H9 (cell line): ENCODE data around the gene SPATA6L. TPM values are rescaled to one million over a fixed set of nuclear protein-coding genes. Genes with fewer than 3 reads are reported as not detected.

ENCODE experiments used
- DNase-seq: peaks from one replicate; pipeline ENCODE4 v3.0.0-alpha.2; 2017
- H2AFZ ChIP-seq: one replicate; pipeline ENCODE4 v1.6.1; 2013; ENCODE audit warnings: mild to moderate bottlenecking, low read length, control low read depth, moderate library complexity
- H2AK5ac ChIP-seq: 2 replicates; pipeline ENCODE4 v1.6.1; 2013; ENCODE audit warnings: low read length, control low read depth, mixed read lengths; ENCODE audit not compliant: insufficient read length
- H2BK120ac ChIP-seq: one replicate; pipeline ENCODE4 v1.6.1; 2013; ENCODE audit warnings: low read depth, mild to moderate bottlenecking, low read length, control low read depth, inconsistent platforms; ENCODE audit not compliant: poor library complexity, severe bottlenecking
- H2BK12ac ChIP-seq: 2 replicates; pipeline ENCODE4 v1.6.1; 2013; ENCODE audit warnings: low read length, control low read depth, mixed read lengths, low read depth; ENCODE audit not compliant: insufficient read length
- H2BK15ac ChIP-seq: 2 replicates; pipeline ENCODE4 v1.6.1; 2013; ENCODE audit warnings: low read depth, low read length, control low read depth
- H2BK20ac ChIP-seq: one replicate; pipeline ENCODE4 v1.6.1; 2013; ENCODE audit warnings: low read depth, mild to moderate bottlenecking, low read length, control low read depth, inconsistent platforms; ENCODE audit not compliant: poor library complexity, severe bottlenecking
- H2BK5ac ChIP-seq: 2 replicates; pipeline ENCODE4 v1.6.1; 2013; ENCODE audit warnings: low read length, control low read depth, mixed read lengths; ENCODE audit not compliant: insufficient read length
- H3K14ac ChIP-seq: 2 replicates; pipeline ENCODE4 v1.6.1; 2013; ENCODE audit warnings: low read length, control low read depth; ENCODE audit not compliant: insufficient read depth
- H3K18ac ChIP-seq: 2 replicates; pipeline ENCODE4 v1.6.1; 2013; ENCODE audit warnings: low read depth, mild to moderate bottlenecking, mixed read lengths, low read length, control low read depth; ENCODE audit not compliant: insufficient read length
- H3K23ac ChIP-seq: 2 replicates; pipeline ENCODE4 v1.6.1; 2013; ENCODE audit warnings: low read length, control low read depth, mixed read lengths, low read depth; ENCODE audit not compliant: insufficient read length
- H3K23me2 ChIP-seq: 2 replicates; pipeline ENCODE4 v1.6.1; 2013; ENCODE audit warnings: low read depth, mild to moderate bottlenecking, mixed read lengths, low read length, control low read depth; ENCODE audit not compliant: insufficient read length, poor library complexity, severe bottlenecking
- H3K27ac ChIP-seq: 2 replicates; pipeline ENCODE4 v1.5.1; 2013; ENCODE audit warnings: low read length, control low read depth, mixed read lengths, low read depth; ENCODE audit not compliant: insufficient read length
- H3K27me3 ChIP-seq: 2 replicates; pipeline ENCODE4 v1.6.1; 2013; ENCODE audit warnings: low read length, control low read depth, inconsistent platforms; ENCODE audit not compliant: insufficient read depth
- H3K4ac ChIP-seq: 2 replicates; pipeline ENCODE4 v1.6.1; 2013; ENCODE audit warnings: low read depth, mild to moderate bottlenecking, control low read depth, inconsistent platforms, low read length, moderate library complexity
- H3K4me1 ChIP-seq: 2 replicates; pipeline ENCODE4 v1.6.1; 2013; ENCODE audit warnings: low read length, control low read depth, inconsistent platforms; ENCODE audit not compliant: insufficient read depth
- H3K4me2 ChIP-seq: 2 replicates; pipeline ENCODE4 v1.6.1; 2013; ENCODE audit warnings: low read length, control low read depth, mixed read lengths; ENCODE audit not compliant: insufficient read length, insufficient read depth
- H3K56ac ChIP-seq: 2 replicates; pipeline ENCODE4 v1.6.1; 2013; ENCODE audit warnings: low read depth, mild to moderate bottlenecking, mixed read lengths, low read length, control low read depth; ENCODE audit not compliant: insufficient read length
- H3K79me1 ChIP-seq: 2 replicates; pipeline ENCODE4 v1.6.1; 2013; ENCODE audit warnings: low read depth, mild to moderate bottlenecking, moderate library complexity, low read length, control low read depth, inconsistent platforms; ENCODE audit not compliant: insufficient read depth, poor library complexity, severe bottlenecking
- H3K79me2 ChIP-seq: 2 replicates; pipeline ENCODE4 v1.6.1; 2013; ENCODE audit warnings: low read length, control low read depth, inconsistent platforms; ENCODE audit not compliant: insufficient read depth
- H3K9ac ChIP-seq: 2 replicates; pipeline ENCODE4 v1.6.1; 2013; ENCODE audit warnings: low read length, control low read depth, mixed read lengths; ENCODE audit not compliant: insufficient read length; ENCODE audit errors: extremely low read depth
- H3K9me3 ChIP-seq: one replicate; pipeline ENCODE4 v1.6.1; 2013; ENCODE audit warnings: low read depth, low read length, inconsistent platforms; ENCODE audit not compliant: control insufficient read depth
- H3T11ph ChIP-seq: one replicate; pipeline ENCODE4 v1.6.1; 2013; ENCODE audit warnings: mild to moderate bottlenecking, low read length, control low read depth, inconsistent platforms
- H4K20me1 ChIP-seq: one replicate; pipeline ENCODE4 v1.6.1; 2013; ENCODE audit not compliant: control insufficient read depth, insufficient read length, insufficient read depth
- H4K5ac ChIP-seq: 2 replicates; pipeline ENCODE4 v1.6.1; 2013; ENCODE audit warnings: low read depth, mild to moderate bottlenecking, mixed read lengths, low read length, control low read depth; ENCODE audit not compliant: insufficient read length
- H4K8ac ChIP-seq: replicated peaks from 2 replicates; pipeline ENCODE4 v1.6.1; 2013; ENCODE audit warnings: low read length, control low read depth, mixed read lengths, low read depth; ENCODE audit not compliant: insufficient read length
- H4K91ac ChIP-seq: 2 replicates; pipeline ENCODE4 v1.6.1; 2013; ENCODE audit warnings: low read depth, mild to moderate bottlenecking, moderate library complexity, mixed read lengths, low read length, control low read depth; ENCODE audit not compliant: insufficient read length
- H3K27ac Mint-ChIP-seq, 3 experiments: 2 replicates in 2 of 3; 3 replicates in 1 of 3; pipeline ENCODE4 v1.8.0; 2020 to 2021; ENCODE audit warnings: mixed read lengths in 3 of 3, mild to moderate bottlenecking in 1 of 3, moderate library complexity in 1 of 3
- H3K27me3 Mint-ChIP-seq: 2 replicates; pipeline ENCODE4 v1.8.0; 2021; ENCODE audit warnings: low read depth, mild to moderate bottlenecking, moderate library complexity, mixed read lengths
- H3K36me3 Mint-ChIP-seq, 3 experiments: 2 replicates in 2 of 3; 3 replicates in 1 of 3; pipeline ENCODE4 v1.8.0; 2020 to 2021; ENCODE audit warnings: low read depth in 3 of 3, mixed read lengths in 3 of 3; ENCODE audit not compliant: insufficient read depth in 1 of 3
- H3K4me1 Mint-ChIP-seq, 2 experiments: 2 replicates each; pipeline ENCODE4 v1.8.0; 2020; ENCODE audit warnings: mixed read lengths in 2 of 2
- H3K4me3 Mint-ChIP-seq, 2 experiments: 2 replicates in 1 of 2; 3 replicates in 1 of 2; pipeline ENCODE4 v1.8.0; 2020 to 2021; ENCODE audit warnings: mild to moderate bottlenecking in 2 of 2, mixed read lengths in 2 of 2, moderate library complexity in 1 of 2
- H3K9me3 Mint-ChIP-seq, 2 experiments: 2 replicates in 1 of 2; 3 replicates in 1 of 2; pipeline ENCODE4 v1.8.0; 2020; ENCODE audit warnings: mild to moderate bottlenecking in 2 of 2, mixed read lengths in 2 of 2, moderate library complexity in 1 of 2
- WGBS: extraction: QIAGEN DNeasy Blood & Tissue Kit; methylation state at CpG from one replicate; pipeline ENCODE4 v1.1.7; 2013; ENCODE audit warnings: missing lambda C conversion rate, low lambda C conversion rate, mixed read lengths; ENCODE audit not compliant: insufficient read length; ENCODE audit errors: extremely low coverage; 5-methylcytosine and 5-hydroxymethylcytosine counted together
- total RNA-seq: library from RNA; stranded (reverse); gene quantifications from 2 replicates; pipeline ENCODE4 v1.2.1, GENCODE V29; 2021
- TF ChIP-seq, protein P1 (sequence below): fragments of 200-600 bp; sonication (generic); conservative IDR thresholded peaks from 3 replicates; pipeline ENCODE4 v1.8.0; 2021; ENCODE audit warnings: antibody characterized with exemption, mild to moderate bottlenecking

Gene SPATA6L
- total RNA-seq, 1 experiment from 2014 or later, result 0.87 TPM

DNA sequence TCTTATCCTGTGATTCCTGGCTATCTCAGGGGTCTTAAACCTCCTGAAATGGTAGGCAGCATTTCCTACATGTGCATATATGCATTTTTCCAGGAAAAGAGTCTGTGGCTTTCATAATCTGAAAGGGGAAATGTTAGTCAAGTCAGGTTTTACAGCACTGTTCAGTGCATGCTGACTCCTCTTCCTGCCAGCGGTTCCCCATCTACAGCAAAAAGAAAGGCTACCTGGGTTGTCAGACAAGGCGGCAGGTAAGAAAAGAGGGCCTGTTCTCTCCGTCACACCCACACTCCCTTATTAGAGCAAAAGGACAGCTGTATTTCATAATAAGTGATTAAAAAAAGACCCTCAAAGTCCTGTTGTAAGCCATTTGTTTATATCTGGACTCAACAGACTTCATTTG is 4.3 kb upstream of the SPATA6L start:
- no peak overlapping the region for H2BK15ac ChIP-seq
- H3K79me2 ChIP-seq, result no peaks in the 10 kb centered on the region
- H3K36me3 Mint-ChIP-seq, result no peaks in the 10 kb centered on the region
- H3K27ac Mint-ChIP-seq, result peak overlapping the region in 2 of 3 experiments; percentile 70 to 82; a peak in 2 of 7 replicates
- no peak overlapping the region for H3K18ac ChIP-seq
- no peak overlapping the region for H3K9ac ChIP-seq
- no peak overlapping the region for H3K4ac ChIP-seq
- no peak overlapping the region for H4K5ac ChIP-seq
- no peak overlapping the region for H2BK5ac ChIP-seq
- peaks cover 4% of the 10 kb centered on the region for H3K23me2 ChIP-seq
- H3T11ph ChIP-seq, result no peak overlapping the region
- peaks cover 20 to 21% of the 10 kb centered on the region in 2 experiments for H3K4me1 Mint-ChIP-seq
- H2AK5ac ChIP-seq, result no peak overlapping the region
- H3K14ac ChIP-seq, result no peak overlapping the region
- H3K4me1 ChIP-seq, result 0 out of 2 replicates have a peak, but pooled peaks cover 6% of the 10 kb centered on the region
- H2AFZ ChIP-seq, result peak overlapping the region; percentile 45
- no peaks in the 10 kb centered on the region for H3K79me1 ChIP-seq
- no peak for DNase-seq
- H4K20me1 ChIP-seq, result no peaks in the 10 kb centered on the region
- H3K23ac ChIP-seq, result no peak overlapping the region
- peaks cover 5% of the 10 kb centered on the region; the same call in 1 of the 2 replicates for H3K27me3 Mint-ChIP-seq
- H2BK20ac ChIP-seq, result no peak overlapping the region
- no CpG with 5 or more reads among the region's 3 CpGs for WGBS
- H3K56ac ChIP-seq, result no peak overlapping the region
- no peak overlapping the region for H4K8ac ChIP-seq
- H2BK12ac ChIP-seq, result no peak overlapping the region
- TF ChIP-seq, protein P1, sequence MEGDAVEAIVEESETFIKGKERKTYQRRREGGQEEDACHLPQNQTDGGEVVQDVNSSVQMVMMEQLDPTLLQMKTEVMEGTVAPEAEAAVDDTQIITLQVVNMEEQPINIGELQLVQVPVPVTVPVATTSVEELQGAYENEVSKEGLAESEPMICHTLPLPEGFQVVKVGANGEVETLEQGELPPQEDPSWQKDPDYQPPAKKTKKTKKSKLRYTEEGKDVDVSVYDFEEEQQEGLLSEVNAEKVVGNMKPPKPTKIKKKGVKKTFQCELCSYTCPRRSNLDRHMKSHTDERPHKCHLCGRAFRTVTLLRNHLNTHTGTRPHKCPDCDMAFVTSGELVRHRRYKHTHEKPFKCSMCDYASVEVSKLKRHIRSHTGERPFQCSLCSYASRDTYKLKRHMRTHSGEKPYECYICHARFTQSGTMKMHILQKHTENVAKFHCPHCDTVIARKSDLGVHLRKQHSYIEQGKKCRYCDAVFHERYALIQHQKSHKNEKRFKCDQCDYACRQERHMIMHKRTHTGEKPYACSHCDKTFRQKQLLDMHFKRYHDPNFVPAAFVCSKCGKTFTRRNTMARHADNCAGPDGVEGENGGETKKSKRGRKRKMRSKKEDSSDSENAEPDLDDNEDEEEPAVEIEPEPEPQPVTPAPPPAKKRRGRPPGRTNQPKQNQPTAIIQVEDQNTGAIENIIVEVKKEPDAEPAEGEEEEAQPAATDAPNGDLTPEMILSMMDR, result no peak
- H3K4me2 ChIP-seq, result no peak overlapping the region
- H3K27me3 ChIP-seq, result no peaks in the 10 kb centered on the region
- H3K9me3 Mint-ChIP-seq, result no peaks in the 10 kb centered on the region
- no peak overlapping the region for H3K4me3 Mint-ChIP-seq
- H3K9me3 ChIP-seq, result no peaks in the 10 kb centered on the region
- no peak overlapping the region for H2BK120ac ChIP-seq
- H4K91ac ChIP-seq, result no peak overlapping the region
- no peak overlapping the region for H3K27ac ChIP-seq
